PC-3 (cell line): Measurements from ENCODE around the gene NDUFS2. TPM values are rescaled to one million over a fixed set of nuclear protein-coding genes. Genes with fewer than 3 reads are reported as not detected.

Source experiments
- ATAC-seq: fragments of 200-7000 bp; cut with Tn5 transposase; 2 replicates; pipeline ENCODE4 v1.9.1; 2020; ENCODE audit warnings: mild to moderate bottlenecking, moderate library complexity
- BruUV-seq: library from RNA; stranded (reverse); fragments of 400-500 nt; replicated peaks from 2 replicates; lab custom pipeline; 2021; lab: Mats Ljungman, UMichigan
- CTCF ChIA-PET: fragments of 300-600 bp; sonication (Branson Sonifier 250); formaldehyde crosslinking; loops from one replicate; lab custom pipeline; 2022; ENCODE audit warnings: antibody characterized with exemption; lab: Charles Lee
- POLR2A ChIA-PET: fragments of 300-600 bp; sonication (Branson Sonifier 250); formaldehyde crosslinking; loops from one replicate; lab custom pipeline; 2022; ENCODE audit warnings: antibody characterized with exemption; ENCODE audit not compliant: unreplicated experiment; lab: Charles Lee
- DNase-seq: peaks from one replicate; pipeline ENCODE4 v3.0.0-alpha.2; 2015
- H2AFZ ChIP-seq: fragments of 300-600 bp; sonication (generic); 2 replicates; pipeline ENCODE4 v1.6.0; 2016; ENCODE audit warnings: antibody characterized with exemption, low read length
- H3F3A ChIP-seq: fragments of 300-600 bp; sonication (generic); one replicate; pipeline ENCODE4 v1.6.0; 2017; ENCODE audit warnings: antibody characterized with exemption, low read length, control low read depth, mild to moderate bottlenecking; ENCODE audit not compliant: unreplicated experiment
- H3K27ac ChIP-seq: fragments of 300-600 bp; sonication (generic); 2 replicates; pipeline ENCODE4 v1.5.1; 2016; ENCODE audit warnings: mild to moderate bottlenecking, low read length
- H3K27me3 ChIP-seq: fragments of 300-600 bp; sonication (generic); 2 replicates; pipeline ENCODE4 v1.6.1; 2016; ENCODE audit warnings: low read length, mixed read lengths
- H3K36me3 ChIP-seq: fragments of 300-600 bp; sonication (generic); 2 replicates; pipeline ENCODE4 v1.6.1; 2016; ENCODE audit warnings: low read depth, mixed run types, low read length, mixed read lengths
- H3K4me1 ChIP-seq: fragments of 300-600 bp; sonication (generic); 2 replicates; pipeline ENCODE4 v1.5.1; 2016; ENCODE audit warnings: low read length; ENCODE audit not compliant: insufficient read depth
- H3K4me2 ChIP-seq: fragments of 300-600 bp; sonication (generic); 2 replicates; pipeline ENCODE4 v1.6.0; 2016; ENCODE audit warnings: low read length
- H3K4me3 ChIP-seq: fragments of 300-600 bp; sonication (generic); 2 replicates; pipeline ENCODE4 v1.5.1; 2016; ENCODE audit warnings: mild to moderate bottlenecking, low read length, mixed read lengths
- H3K79me2 ChIP-seq: fragments of 300-600 bp; sonication (generic); 2 replicates; pipeline ENCODE4 v1.6.1; 2017; ENCODE audit warnings: low read length, mixed read lengths
- H3K9ac ChIP-seq: fragments of 300-600 bp; sonication (generic); 2 replicates; pipeline ENCODE4 v1.6.0; 2016; ENCODE audit warnings: mild to moderate bottlenecking, low read length
- H3K9me2 ChIP-seq: fragments of 300-600 bp; sonication (generic); replicated peaks from 2 replicates; pipeline ENCODE4 v1.6.1; 2016; ENCODE audit warnings: mixed run types, low read length, mixed read lengths
- H3K9me3 ChIP-seq: fragments of 300-600 bp; sonication (generic); 2 replicates; pipeline ENCODE4 v1.6.1; 2016; ENCODE audit warnings: low read length, mixed read lengths
- H4K20me1 ChIP-seq: fragments of 300-600 bp; sonication (generic); 2 replicates; pipeline ENCODE4 v1.6.1; 2016; ENCODE audit warnings: low read length, mixed read lengths
- CTCF ChIP-seq: fragments of 300-600 bp; sonication (generic); conservative IDR thresholded peaks from 2 replicates; pipeline ENCODE4 v1.5.1; 2017; ENCODE audit warnings: antibody characterized with exemption, low read depth, mild to moderate bottlenecking, low read length
- EZH2 ChIP-seq: fragments of 300-600 bp; sonication (generic); IDR thresholded peaks from one replicate; pipeline ENCODE4 v1.6.1; 2017; ENCODE audit warnings: antibody characterized with exemption, mild to moderate bottlenecking, low read length; ENCODE audit not compliant: unreplicated experiment
- EZH2phosphoT487 ChIP-seq: fragments of 300-600 bp; sonication (generic); IDR thresholded peaks from 2 replicates; pipeline ENCODE4 v1.6.1; 2018; ENCODE audit warnings: mild to moderate bottlenecking, antibody characterized with exemption, low read length, borderline replicate concordance
- intact Hi-C: fragments of 100-400 bp; cut with micrococcal nuclease; formaldehyde crosslinking; loops from 2 replicates; pipeline ENCODE4 v1.9.0; 2023
- total RNA-seq: library from RNA; depleted of rRNA; stranded (reverse); fragments of >200 nt; gene quantifications from 2 replicates; pipeline ENCODE4 v1.2.3, GENCODE V29; 2014

The NDUFS2 gene
- total RNA-seq, 1 experiment from 2014 or later: 168 TPM

- H4K20me1 ChIP-seq: no peaks in the 10 kb centered on the region
- H3K9me3 ChIP-seq: no peaks in the 10 kb centered on the region
- DNase-seq (no peak), ATAC-seq (no peak)
- H3K4me1 ChIP-seq: peaks cover 26% of the 10 kb centered on the region
- TF ChIP-seq EZH2: no peak
- no peak for TF ChIP-seq EZH2phosphoT487
- TF ChIP-seq CTCF: no peak
- H3K79me2 ChIP-seq: peaks cover 29% of the 10 kb centered on the region
- H3K9ac ChIP-seq: no peak overlapping the region
- H3K27ac ChIP-seq: no peak overlapping the region
- ChIA-PET POLR2A (no interaction called here), CTCF (no interaction called here)
- no peaks in the 10 kb centered on the region for H3F3A ChIP-seq
- H3K4me2 ChIP-seq: no peak overlapping the region
- no peaks in the 10 kb centered on the region for H3K9me2 ChIP-seq
- no peaks in the 10 kb centered on the region for H3K27me3 ChIP-seq
- BruUV-seq: no TSS peak
- no peak overlapping the region for H3K4me3 ChIP-seq
- intact Hi-C loops: no loop called here
- H2AFZ ChIP-seq: no peak overlapping the region
- peaks cover 12% of the 10 kb centered on the region; the same call in 1 of the 2 replicates for H3K36me3 ChIP-seq
These were observed 1.7 kb upstream of the NDUFS2 start for GRCh38 chr1:161200421-161200991.

DNA sequence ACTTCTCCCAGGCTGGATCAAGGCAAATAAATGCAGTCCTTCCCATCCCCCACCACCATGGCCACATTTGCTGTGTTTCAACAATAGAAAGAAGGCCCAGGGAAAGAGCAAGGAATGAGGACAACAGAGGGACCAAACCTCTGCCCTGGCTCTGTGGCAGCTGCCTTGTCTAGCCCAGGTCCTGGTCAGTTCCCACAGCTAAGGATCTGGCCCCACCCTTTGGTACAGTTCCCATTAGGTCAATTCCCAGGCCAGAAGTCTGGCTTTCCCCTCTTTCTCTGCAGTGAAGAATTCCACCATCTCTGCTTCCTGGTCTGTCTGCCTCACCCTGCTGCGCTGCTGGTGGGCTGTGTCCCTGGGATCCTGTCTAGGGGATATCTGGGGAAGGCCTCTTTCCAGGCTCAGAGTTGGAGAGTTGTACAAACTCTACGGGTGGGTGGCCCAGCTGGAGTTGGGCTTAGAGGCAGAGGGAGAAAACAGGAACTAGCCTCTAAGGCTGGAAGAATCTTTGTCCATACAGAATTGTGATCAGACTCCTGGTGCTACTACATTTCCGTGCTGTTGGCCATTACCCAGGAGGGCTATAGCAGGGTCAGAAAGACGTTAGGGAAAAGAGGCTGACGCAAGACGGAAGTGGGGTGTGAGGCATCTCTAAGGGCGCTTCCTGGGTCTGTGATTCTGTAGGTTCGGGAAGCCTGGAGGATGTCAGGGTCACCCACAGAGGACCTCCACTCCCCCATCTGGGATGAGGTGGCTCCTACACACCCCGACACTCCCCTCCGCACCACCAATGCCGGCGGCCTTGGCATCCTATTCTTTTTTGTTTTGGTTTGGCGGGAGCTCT, 953 bp upstream of the NDUFS2 start:
- DNase-seq (no peak), ATAC-seq (no peak)
- no peaks in the 10 kb centered on the region for H4K20me1 ChIP-seq
- peak overlapping the region; percentile 81 for H3K4me3 ChIP-seq
- H3F3A ChIP-seq: no peaks in the 10 kb centered on the region
- H3K27me3 ChIP-seq: no peaks in the 10 kb centered on the region
- peak overlapping the region; percentile 85 for H3K4me2 ChIP-seq
- TF ChIP-seq EZH2 (no peak), EZH2phosphoT487 (no peak), CTCF (no peak)
- H3K36me3 ChIP-seq: peaks cover 15% of the 10 kb centered on the region; the same call in 1 of the 2 replicates
- H3K27ac ChIP-seq: peak overlapping the region; percentile 60
- CTCF ChIA-PET: interaction anchor here (1.1 to 2.0 kb wide), 2 partner anchors 19 to 24 kb away, joined by 3 to 13 read pairs; partner anchors contain the start of gene TOMM40L
- POLR2A ChIA-PET: interaction anchor here (0.6 to 1.0 kb wide), 2 partner anchors 213 to 231 kb away, joined by 4 to 11 read pairs; no protein-coding TSS in a partner anchor
- peaks cover 29% of the 10 kb centered on the region for H3K79me2 ChIP-seq
- BruUV-seq: TSS peak; percentile 97
- no peaks in the 10 kb centered on the region for H3K9me2 ChIP-seq
- peak overlapping the region; percentile 79 for H2AFZ ChIP-seq
- H3K4me1 ChIP-seq: peaks cover 26% of the 10 kb centered on the region
- intact Hi-C loops: no loop called here
- peak overlapping the region; percentile 90 for H3K9ac ChIP-seq
- H3K9me3 ChIP-seq: no peaks in the 10 kb centered on the region
